K562 (cell line): ENCODE measurements around the gene KCNJ14.
A peak's percentile ranks its signal among the peaks of the same experiment; 100 is the strongest.

Experiments
- CHD1 ChIP-seq: fragments of 200-600 bp; sonication (generic); IDR thresholded peaks from one replicate; pipeline ENCODE4 v1.6.1; 2012; ENCODE audit warnings: mild to moderate bottlenecking, moderate library complexity, low read length, inconsistent platforms
- EP400 ChIP-seq: fragments of 450-650 bp; IDR thresholded peaks from 2 replicates; pipeline ENCODE4 v1.6.1; 2017; ENCODE audit warnings: antibody characterized with exemption, mild to moderate bottlenecking, moderate library complexity
- KLF10 ChIP-seq: fragments of 250-450 bp; sonication (Bioruptor Pico); IDR thresholded peaks from 2 replicates; pipeline ENCODE4 v1.6.1; 2021; ENCODE audit warnings: matching md5 sums
- MEF2A ChIP-seq: IDR thresholded peaks from 2 replicates; pipeline ENCODE4 v1.6.1; 2011; ENCODE audit warnings: low read depth, mild to moderate bottlenecking, low read length, moderate library complexity; ENCODE audit not compliant: control insufficient read depth
- NFYB ChIP-seq: IDR thresholded peaks from 2 replicates; pipeline ENCODE4 v1.6.1; 2011; ENCODE audit warnings: mild to moderate bottlenecking, moderate library complexity; ENCODE audit not compliant: insufficient read length; ENCODE audit errors: extremely low read depth
- PURB ChIP-seq: sonication (generic); formaldehyde crosslinking; IDR thresholded peaks from 2 replicates; pipeline ENCODE4 v1.9.0; 2021; ENCODE audit warnings: low read depth, mild to moderate bottlenecking, missing genetic modification reagents
- RFX5 ChIP-seq: IDR thresholded peaks from 2 replicates; pipeline ENCODE4 v1.6.1; 2011; ENCODE audit warnings: low read depth, mild to moderate bottlenecking, improper control_type of control experiment, low read length
- TAF1 ChIP-seq: IDR thresholded peaks from 2 replicates; pipeline ENCODE4 v1.6.1; 2011; ENCODE audit warnings: mild to moderate bottlenecking, low read length, moderate library complexity; ENCODE audit not compliant: insufficient read depth, control insufficient read depth, severe bottlenecking; ENCODE audit errors: extremely low read depth
- ZBTB1 ChIP-seq: sonication (generic); formaldehyde crosslinking; IDR thresholded peaks from 2 replicates; pipeline ENCODE4 v1.8.1; 2023; ENCODE audit warnings: missing genetic modification reagents, low read depth, mild to moderate bottlenecking, borderline replicate concordance
- TF ChIP-seq, protein P1 (sequence below), 3 experiments: IDR thresholded peaks in 2 of 3; conservative IDR thresholded peaks in 1 of 3; 2 replicates each; pipeline ENCODE4 v1.5.1; 2011 to 2012; ENCODE audit warnings: low read length in 3 of 3, mild to moderate bottlenecking in 3 of 3, control low read depth in 2 of 3, improper control_type of control experiment in 1 of 3, inconsistent platforms in 1 of 3, low read depth in 1 of 3, mixed read lengths in 1 of 3, moderate library complexity in 1 of 3; ENCODE audit not compliant: insufficient read depth in 2 of 3
- TF ChIP-seq, protein P2 (sequence below): sonication (generic); formaldehyde crosslinking; IDR thresholded peaks from 2 replicates; pipeline ENCODE4 v1.9.0; 2022; ENCODE audit warnings: mild to moderate bottlenecking, missing genetic modification reagents
- TF ChIP-seq, protein P3 (sequence below), 2 experiments: fragments of 450-650 bp; IDR thresholded peaks; 2 replicates each; pipeline ENCODE4 v1.6.1; 2016

DNA sequence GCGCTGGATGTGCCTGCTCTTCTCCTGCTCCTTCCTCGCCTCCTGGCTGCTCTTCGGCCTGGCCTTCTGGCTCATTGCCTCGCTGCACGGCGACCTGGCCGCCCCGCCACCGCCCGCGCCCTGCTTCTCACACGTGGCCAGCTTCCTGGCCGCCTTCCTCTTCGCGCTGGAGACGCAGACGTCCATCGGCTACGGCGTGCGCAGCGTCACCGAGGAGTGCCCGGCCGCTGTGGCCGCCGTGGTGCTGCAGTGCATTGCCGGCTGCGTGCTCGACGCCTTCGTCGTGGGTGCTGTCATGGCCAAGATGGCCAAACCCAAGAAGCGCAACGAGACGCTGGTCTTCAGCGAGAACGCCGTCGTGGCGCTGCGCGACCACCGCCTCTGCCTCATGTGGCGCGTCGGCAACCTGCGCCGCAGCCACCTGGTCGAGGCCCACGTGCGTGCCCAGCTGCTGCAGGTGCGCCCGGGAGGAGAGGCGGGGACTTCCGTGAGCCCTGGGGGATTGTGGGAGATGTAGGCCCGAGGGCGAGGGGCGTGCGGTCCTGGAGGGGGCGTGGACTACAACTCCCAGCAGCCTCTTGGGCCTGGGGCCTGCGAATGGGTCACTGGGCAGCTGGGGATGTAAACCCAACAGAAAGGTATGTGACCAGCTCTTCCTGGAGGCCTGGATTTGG lies 6.7 kb downstream of the KCNJ14 start:
- no peak for TF ChIP-seq ZBTB1
- TF ChIP-seq NFYB: no peak
- TF ChIP-seq, protein P1, sequence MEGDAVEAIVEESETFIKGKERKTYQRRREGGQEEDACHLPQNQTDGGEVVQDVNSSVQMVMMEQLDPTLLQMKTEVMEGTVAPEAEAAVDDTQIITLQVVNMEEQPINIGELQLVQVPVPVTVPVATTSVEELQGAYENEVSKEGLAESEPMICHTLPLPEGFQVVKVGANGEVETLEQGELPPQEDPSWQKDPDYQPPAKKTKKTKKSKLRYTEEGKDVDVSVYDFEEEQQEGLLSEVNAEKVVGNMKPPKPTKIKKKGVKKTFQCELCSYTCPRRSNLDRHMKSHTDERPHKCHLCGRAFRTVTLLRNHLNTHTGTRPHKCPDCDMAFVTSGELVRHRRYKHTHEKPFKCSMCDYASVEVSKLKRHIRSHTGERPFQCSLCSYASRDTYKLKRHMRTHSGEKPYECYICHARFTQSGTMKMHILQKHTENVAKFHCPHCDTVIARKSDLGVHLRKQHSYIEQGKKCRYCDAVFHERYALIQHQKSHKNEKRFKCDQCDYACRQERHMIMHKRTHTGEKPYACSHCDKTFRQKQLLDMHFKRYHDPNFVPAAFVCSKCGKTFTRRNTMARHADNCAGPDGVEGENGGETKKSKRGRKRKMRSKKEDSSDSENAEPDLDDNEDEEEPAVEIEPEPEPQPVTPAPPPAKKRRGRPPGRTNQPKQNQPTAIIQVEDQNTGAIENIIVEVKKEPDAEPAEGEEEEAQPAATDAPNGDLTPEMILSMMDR (IDR thresholded peaks at IDR 0.05 in 2 of 3, conservative IDR thresholded peaks at IDR 0.05 in 1 of 3; ENCODE audit: insufficient read depth in 2 of 3, low read depth in 1 of 3, low read length in 3 of 3): no peak
- TF ChIP-seq KLF10: no peak
- TF ChIP-seq TAF1: no peak
- no peak for TF ChIP-seq MEF2A
- TF ChIP-seq CHD1: no peak
- no peak for TF ChIP-seq EP400
- TF ChIP-seq, protein P2, sequence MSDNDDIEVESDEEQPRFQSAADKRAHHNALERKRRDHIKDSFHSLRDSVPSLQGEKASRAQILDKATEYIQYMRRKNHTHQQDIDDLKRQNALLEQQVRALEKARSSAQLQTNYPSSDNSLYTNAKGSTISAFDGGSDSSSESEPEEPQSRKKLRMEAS (CRISPR knock-in tag): peak; percentile 78
- TF ChIP-seq, protein P3, sequence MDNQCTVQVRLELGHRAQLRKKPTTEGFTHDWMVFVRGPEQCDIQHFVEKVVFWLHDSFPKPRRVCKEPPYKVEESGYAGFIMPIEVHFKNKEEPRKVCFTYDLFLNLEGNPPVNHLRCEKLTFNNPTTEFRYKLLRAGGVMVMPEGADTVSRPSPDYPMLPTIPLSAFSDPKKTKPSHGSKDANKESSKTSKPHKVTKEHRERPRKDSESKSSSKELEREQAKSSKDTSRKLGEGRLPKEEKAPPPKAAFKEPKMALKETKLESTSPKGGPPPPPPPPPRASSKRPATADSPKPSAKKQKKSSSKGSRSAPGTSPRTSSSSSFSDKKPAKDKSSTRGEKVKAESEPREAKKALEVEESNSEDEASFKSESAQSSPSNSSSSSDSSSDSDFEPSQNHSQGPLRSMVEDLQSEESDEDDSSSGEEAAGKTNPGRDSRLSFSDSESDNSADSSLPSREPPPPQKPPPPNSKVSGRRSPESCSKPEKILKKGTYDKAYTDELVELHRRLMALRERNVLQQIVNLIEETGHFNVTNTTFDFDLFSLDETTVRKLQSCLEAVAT (IDR thresholded peaks at IDR 0.05): no peak
- TF ChIP-seq RFX5: no peak
- no peak for TF ChIP-seq PURB (CRISPR knock-in tag)
